Activated CD4-positive, alpha-beta T cell treated with anti-CD3 and anti-CD28 coated beads for 48 hours (primary cell): ENCODE data around the gene COL10A1.
"Not testable (repeated sequence)": the region's sequence is repeated elsewhere in the genome, so short reads cannot be mapped to it uniquely, and the experiment has no call there.

ENCODE experiments used
- DNase-seq: peaks from one replicate; pipeline ENCODE4 v3.0.0-alpha.2; 2020

Gene COL10A1

GRCh38 chr6:116118608-116119007, 7.3 kb downstream of the COL10A1 start:
- no peak for DNase-seq

GRCh38 chr6:116115781-116116180, 10.2 kb downstream of the COL10A1 start:
- DNase-seq, result no peak

GRCh38 chr6:116113386-116113785, 12.5 kb downstream of the COL10A1 start:
- no peak for DNase-seq

GRCh38 chr6:116111552-116112528, 14.1 kb downstream of the COL10A1 start:
- DNase-seq, result peak; percentile 54

- no peak for DNase-seq
Measured at GRCh38 chr6:116108836-116109235, 17.1 kb downstream of the COL10A1 start.

GRCh38 chr6:116106146-116106545, 19.8 kb downstream of the COL10A1 start:
- no peak for DNase-seq

GRCh38 chr6:116105247-116105646, 20.7 kb downstream of the COL10A1 start:
- no peak for DNase-seq

GRCh38 chr6:116104636-116105035, 21.3 kb downstream of the COL10A1 start:
- no peak for DNase-seq

GRCh38 chr6:116102873-116103272, 23.1 kb downstream of the COL10A1 start:
- no peak for DNase-seq

GRCh38 chr6:116101790-116102189, 24.1 kb downstream of the COL10A1 start:
- no peak for DNase-seq

- DNase-seq, result peak; percentile 82
Measured at GRCh38 chr6:116101302-116101718, 24.6 kb downstream of the COL10A1 start.

- peak; percentile 90 for DNase-seq
Measured at GRCh38 chr6:116100419-116101301, 25.3 kb downstream of the COL10A1 start, which contains the start of gene NT5DC1. TSS of gene NT5DC1 (plus strand) at chr6:116100853. CDS start at chr6:116100931, 78 bp downstream.

- no peak for DNase-seq
Measured at GRCh38 chr6:116099036-116099435, 26.9 kb downstream of the COL10A1 start.

- no peak for DNase-seq
Measured at GRCh38 chr6:116096979-116097816, 28.7 kb downstream of the COL10A1 start.

GRCh38 chr6:116096048-116096759, 29.7 kb downstream of the COL10A1 start:
- DNase-seq, result not testable (repeated sequence)

GRCh38 chr6:116094041-116094440, 31.9 kb downstream of the COL10A1 start:
- DNase-seq, result no peak

- DNase-seq, result no peak
Measured at GRCh38 chr6:116090251-116090650, 35.7 kb downstream of the COL10A1 start.

- DNase-seq, result no peak
Measured at GRCh38 chr6:116088946-116089345, 37.0 kb downstream of the COL10A1 start.

- no peak for DNase-seq
Measured at GRCh38 chr6:116087437-116088027, 38.4 kb downstream of the COL10A1 start.

GRCh38 chr6:116084284-116084683, 41.6 kb downstream of the COL10A1 start:
- DNase-seq, result no peak

- no peak for DNase-seq
Measured at GRCh38 chr6:116083052-116083451, 42.9 kb downstream of the COL10A1 start.
